K562 (cell line): Measurements from ENCODE around the gene TRPC3. TPM values are rescaled to one million over a fixed set of nuclear protein-coding genes. Genes with fewer than 3 reads are reported as not detected.
A peak's percentile ranks its signal among the peaks of the same experiment; 100 is the strongest.

Experiments used
- ATAC-seq: fragments of 200-7000 bp; cut with Tn5 transposase; 3 replicates; pipeline ENCODE4 v1.9.1; 2020; ENCODE audit warnings: moderate library complexity
- Bru-seq: library from RNA; stranded (reverse); fragments of 400-500 nt; gene quantifications from one replicate; lab custom pipeline; 2021; lab: Mats Ljungman, UMichigan
- BruChase-seq, 2 experiments: library from RNA; stranded (reverse); fragments of 400-500 nt; gene quantifications; one replicate each; lab custom pipeline; 2021; lab: Mats Ljungman, UMichigan
- BruUV-seq: library from RNA; stranded (reverse); fragments of 400-500 nt; replicated peaks from 2 replicates; lab custom pipeline; 2021; lab: Mats Ljungman, UMichigan
- CTCF ChIA-PET: fragments of 300-600 bp; formaldehyde crosslinking; extraction: SDS; loops from one replicate; lab custom pipeline; 2021; ENCODE audit warnings: low intra/inter-chr PET ratio; lab: Yijun Ruan, JAX
- POLR2A ChIA-PET: fragments of 300-600, 350-650 bp; sonication (Branson Sonifier 250); formaldehyde crosslinking; extraction: SDS; loops from one replicate; lab custom pipeline; 2021; ENCODE audit warnings: antibody characterized with exemption, inconsistent platforms; lab: Yijun Ruan, JAX
- DNase-seq, 4 experiments: peaks; one replicate each; pipeline versions ENCODE4 v3.0.0 to v3.0.0-alpha.2; 2011 to 2018; ENCODE audit warnings: low spot score in 3 of 4, mixed read lengths in 3 of 4; ENCODE audit errors: extremely low read depth in 1 of 4
- FAIRE-seq: peaks from 2 replicates; lab custom pipeline; 2011; peaks lifted over from hg19 to GRCh38; lab: Jason Lieb, UNC
- H2AFZ ChIP-seq: 2 replicates; pipeline ENCODE4 v1.6.0; 2011; ENCODE audit warnings: low read depth, low read length, control low read depth, inconsistent platforms
- H3K27ac ChIP-seq: fragments of 200-600 bp; 3 replicates; pipeline ENCODE4 v1.8.0; 2011; ENCODE audit warnings: low read depth, mild to moderate bottlenecking, control low read depth, inconsistent platforms, low read length, moderate library complexity, mixed read lengths; ENCODE audit errors: extremely low read depth
- H3K27me3 ChIP-seq, 2 experiments: fragments of 300-600 bp in 1 of 2; 2 replicates in 1 of 2; 3 replicates in 1 of 2; pipeline versions ENCODE4 v1.6.0 to v1.8.0; 2011; ENCODE audit warnings: inconsistent platforms in 2 of 2, low read length in 2 of 2, mild to moderate bottlenecking in 1 of 2, mixed read lengths in 1 of 2, moderate library complexity in 1 of 2; ENCODE audit not compliant: control insufficient read depth in 2 of 2, insufficient read depth in 2 of 2
- H3K36me3 ChIP-seq: fragments of 300-600 bp; 3 replicates; pipeline ENCODE4 v1.8.0; 2011; ENCODE audit warnings: mild to moderate bottlenecking, low read length, inconsistent platforms; ENCODE audit not compliant: control insufficient read depth, insufficient read depth
- H3K4me1 ChIP-seq, 2 experiments: fragments of 200-600 bp in 1 of 2; replicated peaks in 1 of 2; 2 replicates in 1 of 2; 3 replicates in 1 of 2; pipeline versions ENCODE4 v1.5.1 to v1.8.0; 2011; ENCODE audit warnings: inconsistent platforms in 2 of 2, low read length in 2 of 2, mild to moderate bottlenecking in 1 of 2, mixed read lengths in 1 of 2, moderate library complexity in 1 of 2; ENCODE audit not compliant: control insufficient read depth in 2 of 2, insufficient read depth in 2 of 2
- H3K4me2 ChIP-seq: 2 replicates; pipeline ENCODE4 v1.6.1; 2011; ENCODE audit warnings: low read length, control low read depth, inconsistent platforms, mixed read lengths; ENCODE audit not compliant: insufficient read depth
- H3K4me3 ChIP-seq: fragments of 200-600 bp; sonication (generic), shearing (Covaris generic); 2 replicates; pipeline ENCODE4 v1.5.1; 2016; ENCODE audit warnings: control low read depth, inconsistent platforms
- H3K79me2 ChIP-seq: fragments of 200-600 bp; 3 replicates; pipeline ENCODE4 v1.8.0; 2011; ENCODE audit warnings: low read length, inconsistent platforms; ENCODE audit not compliant: control insufficient read depth, insufficient read depth
- H3K9ac ChIP-seq, 2 experiments: 2 replicates each; pipeline versions ENCODE4 v1.6.0 to v1.6.1; 2011; ENCODE audit warnings: low read depth in 2 of 2, low read length in 2 of 2, control low read depth in 1 of 2, inconsistent platforms in 1 of 2, mild to moderate bottlenecking in 1 of 2, mixed read lengths in 1 of 2; ENCODE audit not compliant: insufficient read depth in 1 of 2
- H3K9me1 ChIP-seq: one replicate; pipeline ENCODE4 v1.6.0; 2011; ENCODE audit warnings: inconsistent platforms, mild to moderate bottlenecking, low read length, moderate library complexity; ENCODE audit not compliant: control insufficient read depth, insufficient read depth
- H3K9me3 ChIP-seq: replicated peaks from 2 replicates; pipeline ENCODE4 v1.5.1; 2011; ENCODE audit warnings: low read depth, low read length, inconsistent platforms; ENCODE audit not compliant: control insufficient read depth, insufficient read depth
- H4K20me1 ChIP-seq: replicated peaks from 2 replicates; pipeline ENCODE4 v1.6.1; 2011; ENCODE audit warnings: low read length, inconsistent platforms, mixed read lengths; ENCODE audit not compliant: control insufficient read depth, insufficient read depth
- EZH2 ChIP-seq: IDR thresholded peaks from 2 replicates; pipeline ENCODE4 v1.6.1; 2012; ENCODE audit warnings: low read depth, mild to moderate bottlenecking, inconsistent platforms, low read length, borderline replicate concordance
- MGA ChIP-seq: fragments of 450-650 bp; IDR thresholded peaks from 2 replicates; pipeline ENCODE4 v1.6.1; 2016; ENCODE audit warnings: mild to moderate bottlenecking, moderate library complexity
- ZNF146 ChIP-seq: IDR thresholded peaks from one replicate; pipeline ENCODE4 v1.6.1; 2018; ENCODE audit warnings: missing compliant biosample characterization; ENCODE audit not compliant: unreplicated experiment
- WGBS: fragments of 100-300 bp; shearing (Covaris generic); methylation state at CpG from one replicate; pipeline ENCODE4 v1.1.6; 2016; ENCODE audit warnings: low coverage, mixed read lengths; ENCODE audit not compliant: insufficient coverage; ENCODE audit errors: missing lambda C conversion rate; 5-methylcytosine and 5-hydroxymethylcytosine counted together
- in situ Hi-C: fragments of 300-500 bp; cut with MboI; formaldehyde crosslinking; loops from 4 replicates; pipeline ENCODE4 v1.15.0; 2018; ENCODE audit warnings: inconsistent platforms, mixed read lengths
- intact Hi-C: fragments of 100-400 bp; cut with micrococcal nuclease; formaldehyde crosslinking; loops from 2 replicates; pipeline ENCODE4 v1.14.2; 2022
- long read RNA-seq, 3 experiments: library from polyadenylated mRNA in 2 of 3; library from RNA in 1 of 3; unstranded in 2 of 3; stranded (forward) in 1 of 3; transcript quantifications; one replicate each; pipeline ENCODE4 v2.0.0, GENCODE V29; 2019 to 2022
- polyA minus RNA-seq, 3 experiments: library from RNA; depleted of rRNA, polyadenylated mRNA; stranded (reverse); fragments of >200 nt; gene quantifications; 2 replicates each; pipeline ENCODE4 v1.2.3, GENCODE V29; 2011
- polyA plus RNA-seq, 8 experiments: library from polyadenylated mRNA; depleted of rRNA in 4 of 8; stranded (reverse) in 5 of 8; unstranded in 3 of 8; fragments of >200 nt; fragmentation: Nextera tagmentation in 2 of 8; fragmentation: Illumina TruSeq in 1 of 8; extraction: Ambion mirVana in 2 of 8; extraction: Trizol in 1 of 8; gene quantifications; 2 replicates each; pipeline versions ENCODE4 v1.2.1 to v1.2.3, GENCODE V29; 2011 to 2014; ENCODE audit warnings: inconsistent platforms in 1 of 8, missing spikeins in 1 of 8
- total RNA-seq, 7 experiments: library from RNA; depleted of rRNA in 6 of 7; stranded (reverse); fragments of >200 nt in 6 of 7; fragmentation: Illumina TruSeq in 2 of 7; extraction: Trizol in 2 of 7; gene quantifications; 2 replicates each; pipeline versions ENCODE4 v1.2.1 to v1.2.3, GENCODE V29; 2011 to 2021; ENCODE audit warnings: low replicate concordance in 1 of 7

The TRPC3 gene
- total RNA-seq (2011; cell fraction: chromatin; rRNA removed; ENCODE audit: low replicate concordance) = 1.2 and 1.4 TPM in 2 replicates
- 0.33 and 0.79 TPM in 2 replicates for total RNA-seq (2011; cell fraction: nucleolus; rRNA removed)
- 0.69 and 0.95 TPM in 2 replicates for total RNA-seq (2011; cell fraction: nucleoplasm; rRNA removed)
- total RNA-seq (2014; rRNA removed) (0.24 and 0.27 TPM in 2 replicates), total RNA-seq (2014; rRNA removed; fragmentation: Illumina TruSeq; extraction: Trizol) (0.07 and 0.19 TPM in 2 replicates), total RNA-seq (2015; rRNA removed; fragmentation: Illumina TruSeq; extraction: Trizol) (0.11 TPM in 1 of 2 replicates, not detected in the other), total RNA-seq (2021) (0.13 and 0.20 TPM in 2 replicates), polyA plus RNA-seq (2011; rRNA removed) (0.16 and 0.17 TPM in 2 replicates), polyA plus RNA-seq (2014; fragmentation: Illumina TruSeq; extraction: Trizol) (0.18 TPM in 2 replicates), polyA plus RNA-seq (2014; fragmentation: Nextera tagmentation; extraction: Ambion mirVana) (under 1 TPM; 0.01 TPM), polyA plus RNA-seq (2014; rRNA removed) (0.04 and 0.09 TPM in 2 replicates), polyA minus RNA-seq (2011; rRNA and poly(A)+ RNA removed) (0.15 and 0.28 TPM in 2 replicates), Bru-seq, nascent RNA (percentile 22 among the genes with signal in this experiment), BruChase-seq, experiment 1, labeled RNA remaining after a 2-hour chase (percentile 29 among the genes with signal in this experiment), BruChase-seq, experiment 2, labeled RNA remaining after a 6-hour chase (percentile 33 among the genes with signal in this experiment)
- polyA plus RNA-seq (2011; cell fraction: cytosol; rRNA removed) = 0.09 and 0.13 TPM in 2 replicates
- polyA plus RNA-seq (2011; cell fraction: nucleus; rRNA removed) = 0.21 and 0.43 TPM in 2 replicates
- 0.04 and 0.05 TPM in 2 replicates for polyA plus RNA-seq (2012)
- polyA minus RNA-seq (2011; cell fraction: cytosol; rRNA and poly(A)+ RNA removed) = not detected in 2 replicates
- polyA minus RNA-seq (2011; cell fraction: nucleus; rRNA and poly(A)+ RNA removed) = 0.89 and 1.1 TPM in 2 replicates
- long read RNA-seq, experiment 1 = 0 reads
- long read RNA-seq, experiment 2 = 0 reads
- long read RNA-seq, experiment 3 = 0 reads

- FAIRE-seq = no peak
- peaks cover 0 to 20% of the 10 kb centered on the region in 2 experiments; a peak in 2 of 5 replicates for H3K4me1 ChIP-seq
- no peaks in the 10 kb centered on the region for H3K36me3 ChIP-seq
- peaks cover 6 to 24% of the 10 kb centered on the region in 2 experiments; a peak in 4 of 5 replicates for H3K27me3 ChIP-seq
- peak within 1 kb of the TSS; percentile 66 for H3K4me2 ChIP-seq
- WGBS = 2% methylated on average over 20 of the region's 69 CpGs
- peak; percentile 28 to 47 (median 44) for DNase-seq
- intact Hi-C loops = loop anchor here (2.0 to 5.0 kb wide), 2 partner anchors 201 to 273 kb away; partner anchors contain the start of gene BLTP1
- H3K4me3 ChIP-seq = peak within 1 kb of the TSS; percentile 41
- H3K27ac ChIP-seq = no peak within 1 kb of the TSS
- H3K9me1 ChIP-seq = no peaks in the 10 kb centered on the region
- ATAC-seq = peak; percentile 59
- in situ Hi-C loops = no loop called here
- H3K79me2 ChIP-seq = no peaks in the 10 kb centered on the region
- H2AFZ ChIP-seq = peak within 1 kb of the TSS; percentile 64
- no TSS peak for BruUV-seq
- ChIA-PET CTCF (no interaction called here), POLR2A (no interaction called here)
- no peaks in the 10 kb centered on the region for H4K20me1 ChIP-seq
- peak within 1 kb of the TSS; percentile 18 to 86; a peak in 3 of 4 replicates for H3K9ac ChIP-seq
- no peaks in the 10 kb centered on the region for H3K9me3 ChIP-seq
- no peak for TF ChIP-seq ZNF146
- TF ChIP-seq EZH2 = 0 out of 2 replicates have a peak, but pooled peaks have one; percentile 34
- TF ChIP-seq MGA = peak; percentile 31; the same call in 1 of the 2 replicates
Measured at GRCh38 chr4:121951521-121952110, at the start of gene TRPC3. Gene TRPC3 (minus strand): TSS chr4:121952060. CDS start chr4:121951680, 380 bp downstream.
